ACHN (cell line): ENCODE measurements around the gene PREPL.

Experiments used
- DNase-seq: peaks from one replicate; pipeline ENCODE4 v3.0.0-alpha.2; 2015
- in situ Hi-C: cut with HindIII; loops from 2 replicates; pipeline ENCODE4 v1.10.0; 2017; ENCODE audit warnings: low sequenced_read_pairs, low pct_ligation_motif_present, low pct_unique_long_range_greater_than_20kb

Gene PREPL

DNA sequence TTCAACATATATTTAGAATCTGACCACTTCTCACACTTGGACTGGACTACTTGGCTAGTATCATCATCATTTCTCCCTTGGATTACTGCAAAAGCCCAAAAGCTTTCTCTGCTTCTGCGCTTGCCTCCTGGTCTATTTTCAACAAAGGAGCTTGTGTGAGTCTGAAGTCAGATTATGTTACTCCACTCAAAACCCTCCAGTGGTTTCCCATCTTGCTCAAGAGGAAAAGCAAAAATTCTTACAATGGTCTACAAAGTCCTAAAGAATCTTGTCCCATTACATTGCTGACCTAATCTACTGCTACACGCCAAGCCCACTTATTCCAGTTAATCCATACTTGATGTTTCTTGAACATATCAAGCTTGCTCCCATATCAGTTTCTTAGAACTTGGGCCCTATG, 9.6 kb downstream of the PREPL start:
- in situ Hi-C loops, result no loop called here
- DNase-seq, result no peak

DNA sequence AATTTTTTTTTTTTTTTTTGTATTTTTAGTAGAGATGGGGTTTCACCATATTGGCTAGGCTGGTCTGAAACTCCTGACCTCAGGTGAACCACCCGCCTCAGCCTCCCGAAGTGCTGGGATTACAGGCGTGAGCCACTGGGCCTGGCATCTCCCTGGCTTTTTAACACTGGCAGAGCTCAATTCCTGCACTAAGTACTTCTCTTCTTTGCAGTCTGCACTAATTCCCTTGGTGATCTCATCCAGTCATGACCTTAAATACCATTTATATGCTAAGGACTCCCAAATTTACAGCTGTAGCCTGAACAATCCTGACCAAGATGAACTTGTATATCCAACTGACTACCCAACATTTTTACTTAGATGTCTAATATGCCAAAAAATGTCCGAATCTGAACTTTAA, 10.2 kb downstream of the PREPL start:
- no peak for DNase-seq
- in situ Hi-C loops, result no loop called here

DNA sequence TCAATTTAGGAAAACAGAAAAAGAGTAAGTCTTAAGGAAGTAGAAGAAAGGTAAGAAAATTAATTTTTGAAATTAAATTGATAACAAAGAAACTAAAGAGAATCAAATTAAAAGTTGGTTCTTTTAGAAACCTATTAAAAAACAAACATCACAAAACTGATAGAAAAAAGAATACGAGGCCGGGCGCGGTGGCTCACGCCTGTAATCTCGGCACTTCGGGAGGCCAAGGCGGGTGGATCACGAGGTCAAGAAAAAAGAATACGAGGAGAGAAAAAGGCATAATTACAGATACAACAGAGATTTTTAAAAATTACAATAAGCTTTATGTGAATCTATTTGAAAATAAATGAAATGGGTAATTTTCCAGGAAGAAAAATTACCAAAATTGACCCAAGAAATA, 11.8 kb downstream of the PREPL start:
- in situ Hi-C loops, result no loop called here
- no peak for DNase-seq

DNA sequence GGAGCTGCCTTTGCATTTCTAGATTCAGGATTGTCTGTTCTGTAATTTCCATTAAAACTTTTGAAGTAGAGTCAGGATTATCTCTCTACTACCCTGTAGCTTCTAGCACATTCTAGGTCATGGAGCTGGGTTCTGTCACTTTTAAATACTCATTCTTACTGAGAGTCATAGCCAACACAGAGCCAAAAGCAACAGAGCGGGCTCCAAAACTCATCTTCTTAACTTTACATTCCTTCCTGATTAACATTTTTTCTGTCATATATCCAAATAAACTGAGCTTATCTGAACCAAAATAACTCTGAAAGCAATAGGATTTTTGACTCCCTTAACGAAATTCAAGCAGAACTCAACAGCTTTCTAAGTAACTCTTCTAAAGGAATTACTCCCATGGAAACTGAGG, 12.9 kb downstream of the PREPL start:
- DNase-seq, result no peak
- in situ Hi-C loops, result no loop called here

DNA sequence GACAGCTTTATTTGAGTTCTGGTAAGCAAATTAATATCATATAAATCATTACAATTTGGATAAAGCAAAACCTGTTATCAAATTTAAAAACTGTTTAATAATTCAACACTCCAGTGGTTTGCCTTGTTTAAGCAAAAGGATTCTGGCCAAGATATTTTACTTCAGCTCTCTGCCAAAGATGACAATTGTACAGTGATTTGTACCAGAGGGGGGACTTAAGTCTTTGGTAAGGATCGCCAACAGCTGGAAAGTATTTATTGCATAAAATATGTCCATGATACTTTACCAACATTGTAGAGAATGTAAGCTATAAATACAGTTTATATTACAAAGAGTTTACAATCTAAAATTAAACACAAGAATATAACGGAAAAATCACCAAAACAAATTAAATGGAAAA, 13.8 kb downstream of the PREPL start:
- DNase-seq, result no peak
- in situ Hi-C loops, result no loop called here

DNA sequence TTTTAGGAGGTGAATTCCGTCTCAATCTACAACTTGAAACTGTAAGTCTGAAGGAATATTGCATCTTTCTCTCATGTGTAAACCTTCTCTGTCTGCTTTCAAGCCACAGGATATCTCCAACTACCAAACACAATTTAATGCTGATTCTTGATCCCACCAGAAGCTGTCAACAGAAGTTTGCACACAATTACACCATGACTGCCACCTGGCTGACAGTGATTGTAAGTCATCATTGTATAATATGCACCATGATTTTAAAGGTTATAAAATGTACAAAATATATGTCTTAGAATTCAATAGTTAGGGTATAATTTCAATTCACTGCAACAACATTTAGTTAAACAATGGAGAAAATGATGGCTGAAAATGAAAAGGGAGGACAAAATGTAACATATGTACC, 18.4 kb downstream of the PREPL start:
- DNase-seq, result peak; percentile 69
- in situ Hi-C loops, result no loop called here

DNA sequence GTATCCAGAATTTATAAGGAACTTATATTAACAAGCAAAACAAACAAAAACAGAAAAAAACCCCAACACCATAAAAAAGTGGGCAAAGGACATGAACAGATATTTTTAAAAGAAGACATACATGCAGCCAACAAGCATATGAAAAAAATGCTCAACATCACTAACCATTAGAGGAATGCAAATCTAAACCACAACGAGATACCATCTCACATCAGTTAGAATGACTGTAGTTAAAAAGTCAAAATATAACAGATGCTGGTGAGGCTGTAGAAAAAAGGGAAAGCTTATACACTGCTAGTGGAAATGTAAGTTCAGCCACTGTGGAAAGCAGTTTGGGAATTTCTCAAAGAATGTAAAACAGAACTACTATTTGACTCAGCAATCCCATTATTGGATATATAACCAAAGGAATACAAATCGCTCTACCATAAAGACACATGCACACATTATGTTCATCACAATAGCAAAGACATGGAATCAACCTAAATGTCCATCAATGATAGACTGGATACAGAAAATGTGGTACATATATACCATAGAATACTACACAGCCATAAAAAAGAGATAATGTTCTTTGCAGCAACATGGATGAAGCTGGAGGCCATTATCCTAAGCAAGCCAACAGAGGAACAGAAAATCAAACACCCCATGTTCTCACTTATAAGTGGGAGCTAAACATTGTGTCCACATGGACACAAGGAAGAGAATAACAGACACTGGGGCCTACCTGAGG, 25.3 kb downstream of the PREPL start:
- no peak for DNase-seq
- in situ Hi-C loops, result no loop called here

DNA sequence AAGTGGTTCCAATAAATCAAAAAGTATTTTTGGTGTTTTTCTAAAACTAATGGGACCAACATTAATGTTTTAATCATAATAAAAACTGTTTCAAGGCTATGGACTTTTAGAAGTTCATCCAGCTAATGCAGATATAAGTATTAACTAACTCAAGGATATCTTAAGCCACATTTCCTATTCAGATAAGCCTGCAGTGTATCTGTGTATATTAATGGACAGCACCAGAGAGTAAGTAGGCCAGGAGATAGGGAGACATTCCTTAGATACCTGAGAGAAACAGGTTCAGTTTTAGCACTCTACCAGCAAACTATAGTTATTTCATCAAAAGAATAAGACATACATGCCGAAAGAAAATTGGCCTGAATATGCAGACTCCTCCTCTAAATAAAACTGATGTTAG, 27.3 kb downstream of the PREPL start:
- no peak for DNase-seq
- in situ Hi-C loops, result no loop called here

DNA sequence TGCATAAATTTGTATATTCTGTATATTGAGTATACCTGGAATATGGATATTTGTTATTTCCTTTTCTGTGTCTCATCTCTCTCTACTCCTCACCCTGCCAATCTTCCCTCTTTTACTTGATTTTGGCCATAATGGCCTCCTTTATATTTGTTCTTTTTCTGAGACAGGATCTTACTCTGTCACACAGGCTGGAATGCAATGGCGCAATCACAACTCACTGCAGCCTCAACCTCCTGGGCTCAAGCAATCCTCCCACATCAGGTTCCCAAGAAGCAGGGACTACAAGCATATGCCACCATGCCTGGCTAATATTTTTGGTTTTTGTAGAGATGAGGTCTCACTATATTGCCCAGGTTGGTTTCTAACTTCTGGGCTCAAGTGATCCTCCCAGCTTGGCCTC, 30.5 kb downstream of the PREPL start:
- DNase-seq, result no peak
- in situ Hi-C loops, result no loop called here

DNA sequence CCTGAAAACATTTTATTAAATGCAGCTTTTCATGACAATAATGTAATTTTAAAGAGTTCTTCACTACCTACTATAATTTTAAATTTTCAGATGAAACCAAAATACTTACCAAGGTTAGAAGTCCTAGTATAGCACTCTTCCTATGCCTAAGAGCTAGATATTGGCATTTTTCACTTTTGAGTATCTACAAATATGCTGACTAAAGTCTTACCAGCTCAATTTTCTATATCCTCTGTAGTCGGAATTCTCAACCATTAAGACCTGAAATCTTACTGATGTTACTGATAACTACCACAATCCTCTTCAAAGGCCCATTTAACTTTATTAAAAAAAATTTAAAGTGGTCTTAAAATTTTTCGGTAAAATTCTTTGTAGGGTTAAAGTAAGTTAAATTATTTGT, 32.0 kb downstream of the PREPL start:
- DNase-seq, result no peak
- in situ Hi-C loops, result no loop called here

DNA sequence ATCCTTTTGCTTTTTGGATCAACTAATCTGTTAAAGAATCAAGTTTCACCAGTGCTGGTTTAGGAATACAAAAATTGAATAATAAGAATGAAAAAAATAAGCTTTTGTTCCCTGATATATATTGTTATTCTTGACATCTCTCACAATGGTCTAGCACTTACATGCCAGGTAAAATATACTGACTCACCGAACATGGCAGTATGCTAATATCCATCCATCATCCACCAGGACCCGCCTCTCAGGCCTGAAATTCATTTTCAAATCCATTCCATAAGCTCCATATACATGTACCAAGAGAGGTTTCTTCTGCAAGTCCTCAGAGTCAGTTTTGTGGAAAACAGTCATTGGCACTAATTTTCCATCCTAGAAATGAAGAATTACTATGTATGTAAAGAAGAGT, 32.5 kb downstream of the PREPL start:
- no peak for DNase-seq
- in situ Hi-C loops, result no loop called here

DNA sequence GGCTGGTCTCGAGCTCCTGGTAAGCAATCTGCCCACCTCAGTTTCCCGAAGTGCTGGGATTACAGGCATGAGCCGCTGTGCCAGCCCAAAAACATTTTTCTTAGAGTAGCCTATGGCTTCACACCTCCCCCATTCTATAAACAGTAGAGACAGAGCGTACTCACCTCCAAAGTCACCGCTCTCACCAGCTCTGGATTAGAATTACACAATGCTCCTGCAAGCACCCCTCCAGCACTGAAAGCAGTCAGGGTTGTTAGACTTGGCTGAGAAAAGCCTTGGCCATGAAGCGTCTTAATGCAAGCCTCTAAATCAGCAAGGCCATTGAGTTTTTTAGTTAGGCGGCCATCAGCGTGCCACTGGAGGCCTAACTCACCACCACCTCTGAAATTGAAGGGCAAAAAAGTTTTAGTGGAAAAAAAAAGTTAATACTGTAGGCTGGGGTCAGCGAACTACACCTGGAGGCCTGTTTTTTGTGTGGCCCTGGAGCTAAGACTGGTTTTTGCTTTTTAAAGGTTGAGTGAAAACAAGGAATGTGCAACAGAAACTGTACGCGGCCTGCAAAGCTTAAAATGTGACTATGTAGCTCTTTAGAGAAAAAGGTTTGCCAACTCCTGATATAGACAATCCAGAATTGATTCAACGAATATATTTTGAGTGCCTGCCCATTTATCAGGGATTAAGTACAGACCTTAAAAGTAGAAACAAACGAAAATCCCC, 34.6 kb downstream of the PREPL start:
- no peak for DNase-seq
- in situ Hi-C loops, result no loop called here

DNA sequence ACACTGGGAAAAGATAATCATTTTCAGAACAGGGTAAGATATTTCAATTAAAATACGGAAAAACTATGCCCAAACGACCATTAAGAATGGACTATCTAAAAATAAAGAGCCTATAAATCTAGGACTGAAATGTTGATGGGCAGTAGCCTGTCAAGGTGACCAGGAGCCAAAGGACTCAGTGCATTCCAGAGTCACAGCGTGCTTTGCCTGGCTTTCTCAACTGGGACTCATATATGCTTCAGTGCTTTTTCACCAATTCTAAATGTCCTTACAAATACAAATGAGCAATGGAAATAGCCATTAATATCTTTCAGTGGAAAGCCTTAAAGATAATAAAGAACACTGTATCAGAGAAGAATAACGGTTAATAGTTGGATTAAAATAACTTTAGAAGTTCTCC, 35.4 kb downstream of the PREPL start:
- DNase-seq, result no peak
- in situ Hi-C loops, result no loop called here

DNA sequence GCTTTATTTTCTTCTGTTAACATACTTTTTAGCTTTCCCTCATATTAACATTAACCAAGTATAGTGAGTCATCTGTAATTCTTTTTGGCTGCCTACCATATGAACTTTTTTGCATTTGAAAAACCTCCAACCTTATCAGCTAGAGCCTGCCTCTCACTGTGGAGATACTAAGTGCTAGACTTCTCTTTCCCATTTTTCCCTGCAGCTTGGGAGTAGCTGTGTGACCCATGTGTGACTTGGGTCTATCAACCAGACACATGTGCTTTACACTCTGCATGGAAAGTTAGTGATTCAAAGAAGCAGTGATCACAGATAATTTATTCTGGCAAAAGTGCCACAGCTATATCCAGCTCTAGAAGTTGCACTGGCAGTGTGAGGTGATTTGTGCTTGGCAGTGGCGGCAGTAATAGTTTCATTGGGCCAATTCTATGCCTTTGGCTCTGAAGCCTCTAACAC, 36.3 kb downstream of the PREPL start:
- in situ Hi-C loops, result no loop called here
- DNase-seq, result peak; percentile 54

DNA sequence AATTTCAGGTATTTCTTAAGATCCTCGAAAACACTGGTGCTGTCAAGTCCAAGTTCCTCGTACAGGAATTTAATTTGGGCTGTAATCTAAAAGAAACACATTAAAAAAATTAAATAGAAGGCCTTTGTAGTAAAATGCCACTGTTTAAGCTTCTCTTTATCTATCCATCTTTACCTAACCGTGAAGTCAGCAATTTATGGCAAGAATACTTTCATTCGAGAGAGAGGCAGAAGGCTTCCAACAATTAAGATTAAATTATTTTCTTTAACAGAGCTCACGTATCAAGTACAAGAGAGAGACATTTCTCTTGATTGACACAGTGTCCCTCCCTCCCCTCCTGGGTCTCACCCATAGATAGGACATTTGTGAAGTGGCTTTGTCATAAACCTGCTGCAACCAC, 39.9 kb downstream of the PREPL start:
- in situ Hi-C loops, result no loop called here
- DNase-seq, result no peak

DNA sequence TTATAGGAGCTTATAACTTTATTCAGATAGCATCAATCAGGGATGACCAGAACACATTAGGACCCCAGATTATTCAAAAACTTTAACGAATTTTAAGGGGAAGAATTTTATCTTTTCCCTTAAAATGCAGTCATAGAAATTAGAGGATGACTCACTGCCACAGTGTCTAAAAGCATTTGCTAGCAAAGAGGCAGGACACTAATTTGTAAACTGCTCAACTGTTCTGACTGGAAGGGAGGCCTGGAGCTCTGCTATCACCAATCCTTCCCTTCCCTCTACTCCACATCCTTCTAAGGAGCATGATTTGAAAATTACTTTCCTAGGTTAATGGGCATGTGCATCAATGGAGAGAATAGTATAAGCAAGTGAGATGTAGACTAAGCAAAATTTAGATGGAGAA, 40.5 kb downstream of the PREPL start:
- DNase-seq, result no peak
- in situ Hi-C loops, result no loop called here

DNA sequence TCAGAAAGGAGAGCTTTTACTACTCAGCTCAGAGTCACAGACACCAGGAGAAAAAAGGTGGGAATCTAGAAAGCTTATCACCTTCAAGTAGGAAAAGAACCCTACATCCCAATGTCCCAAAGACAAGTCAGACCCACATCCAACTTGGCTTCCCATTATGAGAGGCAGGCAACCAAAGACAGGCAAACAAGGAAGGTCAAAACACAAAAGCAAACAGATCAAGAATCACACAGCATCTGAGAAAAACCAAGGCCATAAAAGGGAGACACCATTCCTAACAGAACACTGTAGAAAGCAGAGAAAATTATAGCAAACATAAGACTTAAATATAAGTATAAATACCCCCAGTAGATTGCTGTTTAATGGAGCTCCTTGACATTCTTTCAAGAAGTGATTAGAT, 45.3 kb downstream of the PREPL start:
- in situ Hi-C loops, result no loop called here
- no peak for DNase-seq

DNA sequence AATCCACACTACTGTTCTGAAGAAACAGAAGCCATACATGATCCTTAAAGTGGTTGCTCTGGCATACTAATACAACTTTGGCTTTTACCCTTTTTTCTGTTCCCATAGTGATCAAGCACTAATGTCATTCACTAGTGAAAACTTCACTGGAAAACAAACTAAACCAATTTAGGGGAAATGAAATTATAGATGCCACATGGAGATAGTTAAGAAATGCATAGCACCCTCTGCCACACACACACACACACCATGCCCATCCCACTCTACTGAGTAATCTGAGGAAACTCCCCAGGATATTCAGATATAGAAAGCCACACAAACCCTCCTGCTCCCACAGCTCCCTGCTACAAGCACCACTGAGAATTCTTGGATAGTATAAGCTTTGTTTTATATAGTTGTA, 46.9 kb downstream of the PREPL start:
- in situ Hi-C loops, result no loop called here
- no peak for DNase-seq

DNA sequence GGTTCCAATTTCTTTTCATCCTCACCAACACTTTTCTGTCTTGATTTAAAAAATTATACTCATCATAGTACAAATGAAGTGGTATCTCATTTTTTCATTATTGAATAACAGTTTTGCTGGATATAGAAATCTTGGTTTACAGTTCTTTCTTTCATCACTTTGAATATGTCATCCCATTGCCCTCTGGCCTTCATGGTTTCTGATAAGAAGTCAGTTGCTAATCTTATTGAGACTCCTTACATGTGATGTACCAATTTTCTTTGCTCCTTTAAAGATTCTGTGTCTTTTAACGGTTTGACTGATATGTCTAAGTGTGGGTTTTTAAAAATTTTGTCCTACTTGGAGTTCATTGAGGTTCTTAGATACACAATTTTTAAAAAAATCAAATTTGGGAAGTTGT, 51.0 kb downstream of the PREPL start:
- in situ Hi-C loops, result no loop called here
- peak; percentile 31 for DNase-seq

DNA sequence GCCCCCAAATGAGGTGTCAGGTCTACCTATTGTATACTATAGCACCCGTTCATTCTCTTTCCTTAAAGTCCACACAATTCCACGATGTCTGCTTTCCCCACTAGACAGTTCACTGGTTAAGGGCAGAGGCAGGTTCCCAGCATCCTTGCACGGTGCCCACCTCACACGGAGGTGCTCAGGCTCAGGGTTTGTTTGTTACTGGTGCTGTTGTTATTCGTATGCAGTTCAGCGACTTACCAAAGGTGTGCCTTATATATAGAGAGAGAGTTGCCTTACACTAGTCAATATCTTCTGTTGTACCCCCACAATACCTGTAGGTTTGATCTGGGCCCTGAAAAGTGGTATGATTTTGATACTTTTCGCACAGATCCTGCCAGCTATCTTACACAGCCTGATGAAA, 55.4 kb downstream of the PREPL start:
- in situ Hi-C loops, result no loop called here
- no peak for DNase-seq
